HepG2 (cell line): ENCODE results near the gene FAM53C.

ENCODE experiments used
- AHR ChIP-seq: IDR thresholded peaks from 2 replicates; pipeline ENCODE4 v1.6.1; 2018; ENCODE audit warnings: missing genetic modification reagents, missing compliant biosample characterization
- CBFB ChIP-seq: sonication (generic); formaldehyde crosslinking; IDR thresholded peaks from 2 replicates; pipeline ENCODE4 v1.4.0; 2020; ENCODE audit warnings: missing genetic modification reagents
- CHD2 ChIP-seq: IDR thresholded peaks from 2 replicates; pipeline ENCODE4 v1.6.1; 2011; ENCODE audit warnings: low read depth, low read length, improper control_type of control experiment
- CTCF ChIP-seq: sonication (generic); formaldehyde crosslinking; IDR thresholded peaks from 2 replicates; pipeline ENCODE4 v1.5.0; 2020; ENCODE audit warnings: mild to moderate bottlenecking, missing genetic modification reagents, moderate library complexity
- FOXJ3 ChIP-seq: sonication (generic); formaldehyde crosslinking; IDR thresholded peaks from 2 replicates; pipeline ENCODE4 v1.4.0; 2020; ENCODE audit warnings: missing genetic modification reagents, mild to moderate bottlenecking, borderline replicate concordance
- JUND ChIP-seq: sonication (generic); formaldehyde crosslinking; IDR thresholded peaks from 2 replicates; pipeline ENCODE4 v1.8.0; 2022; ENCODE audit warnings: mild to moderate bottlenecking, missing genetic modification reagents
- MYC ChIP-seq: sonication (generic); formaldehyde crosslinking; IDR thresholded peaks from 2 replicates; pipeline ENCODE4 v1.9.0; 2021; ENCODE audit warnings: missing genetic modification reagents, borderline replicate concordance
- PHF21A ChIP-seq: sonication (generic); formaldehyde crosslinking; IDR thresholded peaks from 2 replicates; pipeline ENCODE4 v1.5.0; 2020; ENCODE audit warnings: mild to moderate bottlenecking, missing genetic modification reagents
- POLR2A ChIP-seq, 2 experiments: IDR thresholded peaks; 2 replicates each; pipeline ENCODE4 v1.6.1; 2011; ENCODE audit warnings: low read depth in 2 of 2, low read length in 2 of 2, mild to moderate bottlenecking in 1 of 2, moderate library complexity in 1 of 2; ENCODE audit not compliant: insufficient read depth in 1 of 2
- PRDM15 ChIP-seq: sonication (generic); formaldehyde crosslinking; IDR thresholded peaks from 2 replicates; pipeline ENCODE4 v1.4.0; 2020; ENCODE audit warnings: missing genetic modification reagents
- ZNF383 ChIP-seq: sonication (generic); formaldehyde crosslinking; IDR thresholded peaks from 2 replicates; pipeline ENCODE4 v1.4.0; 2020; ENCODE audit warnings: missing genetic modification reagents, mild to moderate bottlenecking, borderline replicate concordance
- ZNF558 ChIP-seq: sonication (generic); formaldehyde crosslinking; IDR thresholded peaks from 2 replicates; pipeline ENCODE4 v1.9.0; 2022; ENCODE audit warnings: mild to moderate bottlenecking, missing genetic modification reagents, borderline replicate concordance
- ZNF569 ChIP-seq: sonication (generic); formaldehyde crosslinking; IDR thresholded peaks from 2 replicates; pipeline ENCODE4 v1.5.0; 2020; ENCODE audit warnings: mild to moderate bottlenecking, missing genetic modification reagents, moderate library complexity, borderline replicate concordance

GRCh38 chr5:138386290-138386689 is 48.2 kb downstream of the FAM53C start:
- TF ChIP-seq FOXJ3 (CRISPR knock-in tag) (no peak), PRDM15 (CRISPR knock-in tag) (no peak), CHD2 (no peak), PHF21A (CRISPR knock-in tag) (no peak), JUND (CRISPR knock-in tag) (no peak), ZNF569 (CRISPR knock-in tag) (no peak), ZNF383 (CRISPR knock-in tag) (no peak), POLR2A (IDR thresholded peaks at IDR 0.05; ENCODE audit: insufficient read depth in 1 of 2, low read depth in 2 of 2, low read length in 2 of 2) (no peak), CBFB (CRISPR knock-in tag) (no peak), ZNF558 (no peak), AHR (CRISPR knock-in tag) (no peak), MYC (CRISPR knock-in tag) (no peak), CTCF (CRISPR knock-in tag) (no peak)
